ENCODE data around the gene TUBGCP2.
"Not testable (repeated sequence)": the region's sequence is repeated elsewhere in the genome, so short reads cannot be mapped to it uniquely, and the experiment has no call there.

Gene TUBGCP2

GRCh38 chr10:133324198-133324792 lies 15.6 kb upstream of the TUBGCP2 start:
- no peak for DNase-seq

- not testable (repeated sequence) for DNase-seq
These were observed 13.5 kb upstream of the TUBGCP2 start for GRCh38 chr10:133322064-133322709.

- DNase-seq: not testable (repeated sequence)
These were observed 12.3 kb upstream of the TUBGCP2 start for GRCh38 chr10:133320852-133321422.

DNA sequence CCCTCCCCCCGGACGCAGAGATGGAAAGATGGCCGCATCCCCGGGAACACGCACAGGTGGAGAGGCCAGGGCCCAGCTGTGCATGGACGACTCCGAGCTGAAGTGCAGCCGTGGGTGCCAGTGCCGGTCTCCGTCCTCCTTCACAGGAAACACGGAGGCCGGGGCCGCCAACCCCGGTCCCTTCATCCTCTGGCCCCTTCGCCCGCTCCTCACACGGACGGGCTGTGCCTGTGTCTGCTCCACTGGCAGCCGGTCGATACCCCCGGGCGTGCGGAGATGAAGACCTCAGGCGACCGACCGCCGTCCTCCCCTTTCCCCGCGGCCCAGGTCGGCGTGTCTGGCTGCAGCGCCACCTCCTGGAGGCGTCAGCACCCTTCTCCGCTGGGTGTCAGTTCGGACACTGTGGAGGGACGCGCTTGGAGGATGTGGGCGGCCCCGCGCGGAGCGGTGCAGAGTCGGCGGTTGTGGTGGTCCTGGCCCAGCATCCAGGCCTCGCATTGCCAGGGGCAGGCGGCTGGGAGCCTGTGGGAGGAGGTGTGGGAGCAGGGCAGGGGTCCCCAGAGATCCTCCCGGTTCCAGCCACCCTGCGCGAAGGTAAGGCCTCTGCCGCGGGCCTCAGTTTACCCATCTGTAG lies 9.9 kb upstream of the TUBGCP2 start:
- peak; percentile 17 for DNase-seq

- no peak for DNase-seq
These were observed 8.1 kb upstream of the TUBGCP2 start for GRCh38 chr10:133316732-133317131.

DNA sequence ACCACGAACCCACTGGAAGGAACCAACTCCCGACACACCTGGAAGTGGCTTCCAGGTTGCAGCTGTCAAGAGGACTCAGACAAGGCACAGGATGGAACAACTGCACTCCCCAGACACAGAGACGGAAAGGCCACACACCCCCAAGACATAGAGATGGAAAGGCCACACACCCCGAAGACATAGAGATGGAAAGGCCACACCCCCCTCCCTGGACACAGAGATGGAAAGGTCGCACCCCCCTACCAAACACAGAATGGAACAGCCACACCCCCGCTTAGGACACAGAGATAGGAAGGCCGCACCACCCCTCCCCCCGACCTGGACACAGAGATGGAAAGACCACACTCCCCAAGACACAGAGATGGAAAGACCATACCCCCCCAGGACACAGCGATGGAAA lies 7.6 kb upstream of the TUBGCP2 start:
- no peak for DNase-seq

GRCh38 chr10:133315847-133316246 lies 7.2 kb upstream of the TUBGCP2 start:
- no peak for DNase-seq

DNA sequence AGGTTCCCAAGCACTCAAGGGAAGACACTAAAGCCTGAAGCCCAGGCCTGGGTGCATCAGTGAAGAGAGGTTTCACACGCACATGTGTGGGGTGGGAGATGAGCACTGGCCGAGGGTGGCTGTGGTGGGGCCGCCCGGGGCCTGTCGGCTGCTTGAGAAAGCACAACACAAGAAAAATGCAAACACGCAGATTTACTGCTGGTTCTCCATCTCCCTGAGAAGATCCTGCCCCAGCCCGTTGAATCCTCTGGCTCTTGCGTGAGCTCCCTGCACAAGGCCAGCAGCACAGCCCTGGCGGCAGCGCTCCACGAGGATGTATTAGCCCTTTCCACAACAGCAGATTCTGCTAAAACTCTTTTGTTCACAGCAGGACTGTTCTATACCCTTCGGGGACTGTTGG lies 6.2 kb upstream of the TUBGCP2 start:
- DNase-seq: no peak

DNA sequence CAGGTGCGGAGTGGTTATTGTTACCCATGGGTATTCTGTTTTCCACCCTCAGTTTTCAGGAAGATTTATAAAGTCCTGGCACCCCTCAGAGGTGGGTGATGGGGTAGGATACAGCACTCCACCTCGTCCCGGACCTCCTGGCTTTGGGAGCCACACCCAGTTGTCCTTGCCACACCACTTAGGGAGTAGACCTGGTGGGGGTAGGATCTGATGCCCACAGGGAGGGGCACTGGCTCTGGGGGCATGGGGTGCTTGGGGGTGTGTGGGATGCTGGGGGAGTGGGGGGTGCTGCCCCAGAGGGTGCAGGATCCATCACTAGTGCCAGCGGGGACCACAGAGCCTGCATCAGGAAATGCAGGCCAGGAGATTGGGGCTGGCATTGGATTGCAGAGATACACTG lies 4.5 kb upstream of the TUBGCP2 start:
- DNase-seq: no peak

DNA sequence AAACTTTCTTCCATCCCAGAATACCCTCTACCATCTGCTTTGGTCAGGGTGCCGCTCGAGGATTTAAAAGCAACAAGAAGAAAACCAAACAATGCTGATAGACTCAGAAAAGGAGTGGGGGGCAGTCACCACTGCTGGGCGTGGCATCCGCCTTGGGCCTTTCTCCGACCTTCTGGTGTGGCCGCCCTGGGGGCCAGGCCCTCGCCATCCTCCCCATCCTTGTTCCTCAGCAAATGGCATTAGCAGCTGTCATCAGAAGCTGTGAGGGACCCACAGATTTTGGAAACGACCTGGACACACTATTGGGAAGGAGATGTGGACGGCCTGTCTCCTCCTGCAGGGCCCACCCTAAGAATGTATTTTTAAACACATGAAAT lies 4.1 kb upstream of the TUBGCP2 start:
- DNase-seq: no peak

DNA sequence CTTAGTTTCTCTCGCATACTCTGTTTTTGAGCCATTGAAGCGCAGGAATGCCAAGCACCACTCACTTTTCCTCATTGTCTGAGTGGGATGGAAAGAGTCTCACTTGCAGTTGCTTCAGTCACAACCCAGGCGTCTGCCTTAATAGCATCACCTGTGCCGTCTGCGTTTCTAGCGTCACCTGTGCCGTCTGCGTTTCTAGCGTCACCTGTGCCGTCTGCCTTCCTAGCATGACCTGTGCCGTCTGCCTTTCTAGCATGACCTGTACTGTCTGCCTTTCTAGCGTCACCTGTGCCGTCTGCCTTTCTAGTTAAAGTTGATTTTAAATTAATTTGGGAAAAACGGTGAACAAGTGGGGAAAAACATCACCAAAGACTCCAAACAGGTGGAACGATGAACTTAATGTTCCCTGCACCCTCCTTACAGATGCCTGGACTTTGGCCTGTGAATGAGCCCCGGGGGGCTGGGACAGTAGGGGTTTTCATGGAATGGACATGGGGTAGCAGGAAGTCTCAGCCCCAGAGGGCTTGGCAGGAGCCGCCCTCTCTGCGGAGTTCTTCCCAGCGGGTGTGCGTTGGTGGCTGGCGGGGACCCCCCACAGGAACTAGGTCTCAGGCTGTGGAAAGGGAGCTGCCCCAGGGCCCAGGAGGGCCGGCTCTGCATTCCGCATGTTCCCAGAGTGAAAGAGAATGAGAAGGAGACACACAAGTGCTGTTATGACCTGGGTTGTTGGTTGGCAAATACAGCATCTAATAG lies 3.5 kb upstream of the TUBGCP2 start:
- no peak for DNase-seq

- no peak for DNase-seq
These were observed 2.9 kb upstream of the TUBGCP2 start for GRCh38 chr10:133311570-133311969.

DNA sequence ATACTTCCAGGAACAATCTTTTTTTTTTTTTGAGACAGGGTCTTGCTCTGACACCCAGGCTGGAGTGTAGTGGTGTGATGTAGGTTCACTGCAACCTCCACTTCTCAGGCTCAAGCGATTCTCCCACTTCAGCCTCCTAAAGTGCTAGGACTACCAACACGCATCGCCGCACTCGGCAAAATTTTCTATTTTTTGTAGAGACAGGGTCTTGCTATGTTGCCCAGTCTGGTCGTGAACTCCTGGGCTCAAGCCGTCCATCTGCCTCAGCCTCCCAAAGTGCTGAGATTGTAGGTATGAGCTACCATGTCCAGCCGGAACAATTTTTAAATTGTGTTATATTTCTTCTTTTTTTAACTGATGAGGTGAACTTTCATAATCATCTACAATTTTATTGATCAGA lies 2.1 kb upstream of the TUBGCP2 start:
- DNase-seq: no peak

GRCh38 chr10:133310399-133310755 lies 1.7 kb upstream of the TUBGCP2 start:
- DNase-seq: no peak

GRCh38 chr10:133309720-133310398 lies 1.2 kb upstream of the TUBGCP2 start:
- no peak for DNase-seq

- DNase-seq: peak; percentile 32
These were observed 538 bp upstream of the TUBGCP2 start for GRCh38 chr10:133309100-133309719.

GRCh38 chr10:133307776-133308420 lies 774 bp downstream of the TUBGCP2 start:
- no peak for DNase-seq

DNA sequence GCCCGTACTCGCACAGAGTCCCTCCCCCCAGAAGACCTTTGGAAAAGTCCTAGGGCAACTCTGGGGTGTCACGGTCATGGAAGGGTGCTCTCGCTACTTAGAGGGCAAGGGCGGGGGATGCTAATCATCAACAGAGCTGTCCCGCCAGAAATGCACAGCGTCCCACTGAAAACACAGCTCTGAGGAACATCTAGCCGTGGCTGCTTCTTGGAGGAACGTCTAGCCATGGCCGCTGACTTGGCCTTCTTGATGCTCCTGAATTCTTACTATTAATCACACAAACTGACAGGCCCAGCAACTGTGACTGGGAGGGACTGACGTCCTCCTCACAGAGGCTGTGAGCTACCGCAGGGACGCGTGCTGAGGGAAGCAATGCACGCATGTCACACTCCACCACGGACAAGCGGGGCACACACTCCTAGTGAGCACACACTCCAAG lies 1.7 kb downstream of the TUBGCP2 start:
- DNase-seq: no peak

- DNase-seq: no peak
These were observed 2.6 kb downstream of the TUBGCP2 start for GRCh38 chr10:133306097-133306476.

DNA sequence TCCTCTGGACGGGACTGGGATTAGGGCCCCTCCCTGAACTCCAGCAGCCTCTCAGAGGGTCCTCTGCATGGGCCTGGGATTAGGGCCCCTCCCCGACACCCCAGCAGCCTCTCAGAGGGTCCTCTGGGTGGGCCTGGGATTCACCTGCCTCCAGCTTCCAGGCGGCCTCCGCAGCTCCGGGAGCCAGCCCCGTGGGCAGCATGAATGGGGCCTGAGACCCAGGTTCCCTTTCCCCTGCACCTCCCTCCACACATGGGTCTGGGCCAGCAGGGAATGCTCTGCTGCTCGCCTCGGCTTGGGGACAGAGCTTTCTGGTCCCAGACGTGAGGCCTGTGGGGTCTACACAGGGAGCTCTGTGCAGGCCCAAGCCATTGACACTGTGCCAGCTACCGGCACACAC lies 5.5 kb downstream of the TUBGCP2 start:
- DNase-seq: no peak

GRCh38 chr10:133302230-133302629 lies 6.4 kb downstream of the TUBGCP2 start:
- no peak for DNase-seq

DNA sequence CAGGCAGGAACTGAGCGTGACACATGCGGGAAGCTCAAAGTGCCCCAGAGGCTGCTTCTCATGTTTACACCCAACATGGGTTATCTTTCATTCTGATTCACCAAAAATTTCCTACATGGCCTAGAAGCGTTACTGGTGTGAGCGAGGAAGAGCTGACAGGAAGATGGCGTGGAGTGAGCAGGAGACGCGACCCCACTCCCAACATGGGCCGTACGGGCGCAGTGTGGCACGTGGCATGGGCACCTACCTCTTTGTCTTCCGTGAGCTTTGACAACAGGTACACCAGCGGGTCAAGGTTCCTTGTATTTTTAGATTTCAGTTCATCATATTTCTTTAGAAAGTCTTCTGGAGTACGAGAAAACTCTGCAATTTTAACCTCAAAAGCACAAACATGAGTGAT lies 8.9 kb downstream of the TUBGCP2 start:
- DNase-seq: no peak
